AG04449 (cell line): Measurements from ENCODE around the gene CXCL14.
A peak's percentile ranks its signal among the peaks of the same experiment; 100 is the strongest.

Source experiments
- CTCF ChIA-PET: fragments of 350-600 bp; formaldehyde crosslinking; extraction: SDS; loops from one replicate; lab custom pipeline; 2021; ENCODE audit warnings: antibody characterized with exemption; lab: Yijun Ruan, JAX
- POLR2A ChIA-PET: fragments of 400-600, 350-600 bp; formaldehyde crosslinking; extraction: SDS; loops from one replicate; lab custom pipeline; 2020; ENCODE audit warnings: antibody characterized with exemption, inconsistent platforms; lab: Yijun Ruan, JAX
- DNase-seq: peaks from one replicate; pipeline ENCODE4 v3.0.0-alpha.2; 2010; ENCODE audit warnings: low read depth, low spot score
- H3K4me3 ChIP-seq: 2 replicates; pipeline ENCODE4 v1.5.1; 2011; ENCODE audit warnings: low read depth, mild to moderate bottlenecking, control low read depth, low read length
- TF ChIP-seq, protein P1 (sequence below): IDR thresholded peaks from one replicate; pipeline ENCODE4 v1.5.1; 2011; ENCODE audit warnings: mild to moderate bottlenecking, moderate library complexity, low read length, control low read depth, inconsistent platforms; ENCODE audit not compliant: insufficient read depth; ENCODE audit errors: missing control alignments

Gene CXCL14

DNA sequence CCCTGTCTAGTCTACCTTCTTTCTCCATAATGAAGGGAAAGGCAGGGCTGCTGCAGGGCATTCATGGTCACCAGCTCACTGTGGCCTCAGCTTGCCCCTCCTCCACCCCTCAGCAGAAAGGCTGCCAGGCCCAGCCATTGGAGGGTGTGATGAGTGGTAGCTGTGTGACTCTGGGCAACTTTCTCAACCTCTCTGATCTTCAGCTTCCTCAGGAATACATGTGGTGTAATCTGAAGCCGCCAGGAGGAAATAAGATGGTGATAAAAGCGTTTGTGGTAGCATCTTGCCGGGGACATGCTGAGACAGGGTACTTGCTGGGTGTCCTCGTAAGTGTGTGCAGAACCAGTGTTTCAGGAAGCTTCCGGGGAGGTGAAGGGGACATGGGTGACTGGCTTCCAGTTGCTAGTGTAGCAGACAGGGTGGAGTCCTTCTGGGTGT, 9.8 kb downstream of the CXCL14 start:
- POLR2A ChIA-PET, result no interaction called here
- TF ChIP-seq, protein P1, sequence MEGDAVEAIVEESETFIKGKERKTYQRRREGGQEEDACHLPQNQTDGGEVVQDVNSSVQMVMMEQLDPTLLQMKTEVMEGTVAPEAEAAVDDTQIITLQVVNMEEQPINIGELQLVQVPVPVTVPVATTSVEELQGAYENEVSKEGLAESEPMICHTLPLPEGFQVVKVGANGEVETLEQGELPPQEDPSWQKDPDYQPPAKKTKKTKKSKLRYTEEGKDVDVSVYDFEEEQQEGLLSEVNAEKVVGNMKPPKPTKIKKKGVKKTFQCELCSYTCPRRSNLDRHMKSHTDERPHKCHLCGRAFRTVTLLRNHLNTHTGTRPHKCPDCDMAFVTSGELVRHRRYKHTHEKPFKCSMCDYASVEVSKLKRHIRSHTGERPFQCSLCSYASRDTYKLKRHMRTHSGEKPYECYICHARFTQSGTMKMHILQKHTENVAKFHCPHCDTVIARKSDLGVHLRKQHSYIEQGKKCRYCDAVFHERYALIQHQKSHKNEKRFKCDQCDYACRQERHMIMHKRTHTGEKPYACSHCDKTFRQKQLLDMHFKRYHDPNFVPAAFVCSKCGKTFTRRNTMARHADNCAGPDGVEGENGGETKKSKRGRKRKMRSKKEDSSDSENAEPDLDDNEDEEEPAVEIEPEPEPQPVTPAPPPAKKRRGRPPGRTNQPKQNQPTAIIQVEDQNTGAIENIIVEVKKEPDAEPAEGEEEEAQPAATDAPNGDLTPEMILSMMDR, result no peak
- CTCF ChIA-PET, result interaction anchor here (1.1 to 35.6 kb wide), 7 partner anchors 9 to 263 kb away, joined by 3 to 2422 read pairs (median 86); partner anchors contain the start of genes CXCL14, DCANP1, SLC25A48 and TIFAB
- H3K4me3 ChIP-seq, result no peak overlapping the region
- DNase-seq, result no peak

DNA sequence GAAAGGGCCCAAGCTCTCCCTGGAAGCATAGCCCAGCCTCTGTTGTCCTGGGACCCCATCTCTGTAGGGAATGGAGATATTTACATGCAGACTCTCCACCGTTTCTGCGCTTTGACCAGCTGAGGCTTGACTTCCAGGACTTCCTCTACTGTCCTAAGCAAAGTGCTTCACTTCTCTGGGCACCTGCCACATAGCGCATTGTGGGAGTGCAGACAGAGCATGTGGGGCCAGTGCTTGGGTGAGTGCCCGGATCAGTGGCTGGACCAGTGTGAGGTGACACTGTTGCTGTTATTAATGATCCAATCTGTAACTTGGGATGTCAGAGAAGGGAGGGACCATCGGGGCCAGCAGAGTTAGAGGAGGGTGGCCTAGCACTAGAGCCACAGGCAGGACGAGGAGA, 10.5 kb downstream of the CXCL14 start:
- H3K4me3 ChIP-seq, result no peak overlapping the region
- ChIA-PET CTCF (interaction anchor here (0.6 to 35.6 kb wide), 11 partner anchors 8 to 841 kb away, joined by 3 to 2422 read pairs (median 35); partner anchors contain the start of genes CXCL14, DCANP1, SLC25A48 and TIFAB), POLR2A (no interaction called here)
- TF ChIP-seq, protein P1, result no peak
- DNase-seq, result no peak

DNA sequence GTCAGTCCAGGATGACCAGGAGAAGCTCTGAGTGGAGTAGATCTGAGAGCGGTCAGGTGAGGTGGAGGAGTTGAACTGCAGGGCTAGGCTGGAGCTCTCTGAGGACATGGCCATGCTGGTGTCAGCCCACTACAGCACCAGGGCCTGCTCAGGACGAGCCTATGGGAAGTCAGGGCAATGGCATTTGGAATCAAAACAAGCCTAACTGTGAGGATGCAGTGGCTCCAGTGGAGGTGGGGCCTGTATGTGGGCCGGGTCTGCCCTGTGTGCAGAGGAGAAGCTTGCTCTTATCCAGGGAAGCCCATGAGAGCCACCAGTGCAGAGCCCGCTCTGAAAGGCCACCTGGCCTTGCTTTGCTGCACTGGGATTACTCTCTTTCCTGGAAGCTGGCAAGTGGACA, 11.1 kb downstream of the CXCL14 start:
- ChIA-PET POLR2A (no interaction called here), CTCF (interaction anchor here (0.7 to 35.6 kb wide), 10 partner anchors 8 to 264 kb away, joined by 3 to 2422 read pairs (median 60); partner anchors contain the start of genes CXCL14, DCANP1, SLC25A48 and TIFAB)
- TF ChIP-seq, protein P1, result no peak

DNA sequence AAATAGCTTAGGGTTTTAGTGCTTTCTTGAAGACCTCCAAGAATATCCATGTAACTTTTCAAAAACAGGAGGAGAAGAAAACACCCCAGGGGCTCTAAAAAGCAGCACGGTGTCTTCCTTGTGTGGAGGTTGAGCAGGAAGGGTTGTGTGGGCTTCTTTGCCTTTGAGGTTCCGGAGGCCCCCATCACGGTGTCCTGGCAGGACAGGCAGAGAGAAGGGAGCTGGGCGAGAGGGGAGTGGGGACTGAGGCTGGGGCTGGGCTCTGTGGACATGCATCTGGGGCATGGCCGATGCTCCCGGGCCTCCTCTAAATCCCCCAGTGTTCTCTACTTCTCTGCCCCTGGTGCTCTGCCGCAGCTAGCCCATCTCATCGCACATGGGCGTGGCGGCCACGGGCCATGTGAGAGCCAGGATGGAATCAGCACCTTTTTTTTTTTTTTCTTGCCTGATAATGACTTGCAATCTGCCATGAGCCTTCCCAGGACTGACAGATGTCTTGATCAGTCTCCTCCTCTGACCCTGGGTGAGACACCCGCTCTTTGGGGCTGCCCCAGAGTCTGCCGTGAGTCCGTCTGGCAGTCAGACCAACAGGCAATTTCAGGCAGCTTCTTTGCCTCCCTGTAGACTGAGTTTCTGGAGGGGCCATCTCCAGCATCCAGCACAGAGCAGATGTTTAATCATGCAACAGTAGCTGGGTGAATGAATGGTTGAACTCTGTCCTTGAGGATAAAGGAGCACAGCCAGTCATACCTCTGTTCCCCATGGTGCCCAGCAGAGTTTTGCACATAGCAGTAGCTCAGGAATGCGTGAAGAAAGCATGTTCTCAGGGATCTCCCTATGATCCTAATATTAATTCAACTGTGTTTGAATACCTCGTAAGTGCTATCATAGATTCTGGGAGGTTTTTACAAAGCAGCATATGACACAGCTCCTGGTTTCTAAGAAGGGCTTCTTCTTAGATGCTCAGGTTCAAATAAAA, 12.1 kb downstream of the CXCL14 start:
- CTCF ChIA-PET, result interaction anchor here (0.7 to 35.6 kb wide), 39 partner anchors 7 to 645 kb away, joined by 3 to 2422 read pairs (median 5); partner anchors contain the start of genes CXCL14, DCANP1, MACROH2A1 and SLC25A48
- TF ChIP-seq, protein P1, result no peak

More for the DNA sequence above, 11.1 kb downstream of the CXCL14 start:
- no peak for DNase-seq
- H3K4me3 ChIP-seq, result no peak overlapping the region

DNA sequence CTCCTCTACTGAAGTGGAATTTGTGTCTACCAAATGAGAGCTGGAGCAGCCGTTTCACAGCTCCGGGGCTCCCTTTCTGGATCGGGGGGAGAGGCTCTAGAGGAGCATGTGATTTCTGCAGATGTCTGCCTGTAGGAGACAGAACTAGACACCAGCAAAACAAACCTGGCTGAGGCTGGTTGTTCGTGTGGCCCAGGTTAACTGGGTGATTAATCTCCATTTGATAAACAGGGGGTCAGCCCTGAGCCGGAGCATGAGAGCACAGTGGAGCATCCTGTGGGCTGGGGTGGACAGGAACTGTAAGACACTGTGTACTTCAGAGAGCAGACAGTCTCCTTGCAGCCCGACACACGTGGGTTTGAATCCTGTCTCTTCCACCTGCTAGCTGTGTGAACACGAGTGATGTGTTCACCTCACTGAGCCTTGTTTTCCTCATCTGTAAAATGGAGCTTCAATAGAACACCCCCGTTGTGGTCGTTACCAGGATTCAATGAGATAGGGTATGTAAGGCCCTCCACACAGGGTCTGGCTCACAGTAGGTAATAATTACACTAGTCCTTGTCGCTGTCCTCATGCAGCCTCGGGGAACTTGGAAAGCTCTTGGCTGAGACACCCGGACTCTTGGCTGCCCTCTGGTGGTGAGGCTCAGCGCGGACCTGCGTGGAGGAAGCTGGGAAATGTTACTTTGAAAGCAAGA, 12.9 kb downstream of the CXCL14 start:
- H3K4me3 ChIP-seq, result no peak overlapping the region
- ChIA-PET CTCF (interaction anchor here (0.7 to 35.6 kb wide), 42 partner anchors 6 to 646 kb away, joined by 3 to 2422 read pairs (median 5); partner anchors contain the start of genes CXCL14, DCANP1, MACROH2A1 and SLC25A48), POLR2A (no interaction called here)
- TF ChIP-seq, protein P1, result peak; percentile 87
- DNase-seq, result no peak

More for the DNA sequence above, 12.1 kb downstream of the CXCL14 start:
- POLR2A ChIA-PET, result no interaction called here
- DNase-seq, result no peak
- no peak overlapping the region for H3K4me3 ChIP-seq
